GM12878 (cell line): ENCODE measurements around the gene GSK3A. TPM values are rescaled to one million over a fixed set of nuclear protein-coding genes. Genes with fewer than 3 reads are reported as not detected.

Experiments
- BCL11A ChIP-seq: IDR thresholded peaks from 2 replicates; pipeline ENCODE4 v1.6.1; 2011; ENCODE audit warnings: low read depth, low read length
- BCL3 ChIP-seq: IDR thresholded peaks from 2 replicates; pipeline ENCODE4 v1.6.1; 2011; ENCODE audit warnings: borderline replicate concordance, low read depth, mild to moderate bottlenecking, moderate library complexity, low read length; ENCODE audit not compliant: insufficient read depth, poor library complexity, severe bottlenecking
- IRF5 ChIP-seq: fragments of 450-650 bp; IDR thresholded peaks from 2 replicates; pipeline ENCODE4 v1.6.1; 2017; ENCODE audit warnings: borderline replicate concordance
- JUNB ChIP-seq: IDR thresholded peaks from 2 replicates; pipeline ENCODE4 v1.6.1; 2016; ENCODE audit warnings: antibody characterized with exemption, mild to moderate bottlenecking
- KLF5 ChIP-seq: fragments of 450-650 bp; IDR thresholded peaks from 2 replicates; pipeline ENCODE4 v1.6.1; 2014; ENCODE audit warnings: mild to moderate bottlenecking; ENCODE audit not compliant: partially characterized antibody
- MTA3 ChIP-seq: IDR thresholded peaks from 2 replicates; pipeline ENCODE4 v1.6.1; 2012; ENCODE audit warnings: low read length, inconsistent platforms, borderline replicate concordance
- PKNOX1 ChIP-seq: fragments of 450-650 bp; IDR thresholded peaks from 2 replicates; pipeline ENCODE4 v1.6.1; 2016; ENCODE audit warnings: mild to moderate bottlenecking
- POLR2A ChIP-seq: IDR thresholded peaks from 2 replicates; pipeline ENCODE4 v1.6.1; 2011; ENCODE audit warnings: low read depth, mild to moderate bottlenecking, low read length
- PRDM15 ChIP-seq: fragments of 450-650 bp; formaldehyde crosslinking; IDR thresholded peaks from 2 replicates; pipeline ENCODE4 v1.4.0; 2020; ENCODE audit warnings: mild to moderate bottlenecking, moderate library complexity
- SMAD1 ChIP-seq: fragments of 450-650 bp; IDR thresholded peaks from 2 replicates; pipeline ENCODE4 v1.6.1; 2018; ENCODE audit warnings: mild to moderate bottlenecking, low read depth; ENCODE audit not compliant: partially characterized antibody
- polyA plus RNA-seq, 11 experiments: library from polyadenylated mRNA; depleted of rRNA in 4 of 11; unstranded in 6 of 11; stranded (reverse) in 5 of 11; fragments of >200 nt; fragmentation: Nextera tagmentation in 4 of 11; fragmentation: Illumina TruSeq in 1 of 11; extraction: Ambion mirVana in 4 of 11; extraction: Trizol in 1 of 11; gene quantifications; 1 replicate in 1 of 11; 2 replicates in 10 of 11; pipeline versions ENCODE4 v1.2.1 to v1.2.3, GENCODE V29; 2011 to 2016; ENCODE audit warnings: inconsistent platforms in 2 of 11, missing spikeins in 2 of 11, low read depth in 1 of 11
- total RNA-seq, 4 experiments: library from RNA; depleted of rRNA in 3 of 4; stranded (reverse); fragments of >200 nt in 3 of 4; fragmentation: Illumina TruSeq in 1 of 4; extraction: Trizol in 1 of 4; gene quantifications; 2 replicates each; pipeline versions ENCODE4 v1.2.1 to v1.2.3, GENCODE V29; 2013 to 2021

Gene GSK3A
- total and polyA plus RNA-seq, 10 of the 15 experiments (the other 5 are each of a cell fraction or from before 2014, with no cell fraction given) = 1.00 to 47.9 (median 15.2) TPM

- no peak for TF ChIP-seq BCL3
- TF ChIP-seq PRDM15 (CRISPR knock-in tag) = no peak
- TF ChIP-seq MTA3 = no peak
- no peak for TF ChIP-seq KLF5
- TF ChIP-seq JUNB = no peak
- TF ChIP-seq IRF5 = no peak
- no peak; the same call in 1 of the 2 replicates for TF ChIP-seq PKNOX1
- TF ChIP-seq POLR2A = peak; percentile 91
- TF ChIP-seq SMAD1 = no peak
- no peak for TF ChIP-seq BCL11A
These were observed 22.3 kb downstream of the GSK3A start, which contains the start of gene ZNF526 (continued) for GRCh38 chr19:42219812-42220750.
